Testis (tissue), 3 donors: ENCODE data around the gene ERMARD. TPM values are rescaled to one million over a fixed set of nuclear protein-coding genes. Genes with fewer than 3 reads are reported as not detected.

Experiments used
- DNase-seq: peaks from one replicate; pipeline ENCODE4 v3.0.0-alpha.2; 2019
- H3K27ac ChIP-seq, 2 donors: fragments of 200-600 bp; sonication (generic); one replicate each; pipeline ENCODE4 v1.5.1; 2019
- H3K27me3 ChIP-seq: fragments of 200-600 bp; sonication (generic); one replicate; pipeline ENCODE4 v1.5.1; 2019
- H3K36me3 ChIP-seq: fragments of 200-600 bp; sonication (generic); one replicate; pipeline ENCODE4 v1.5.1; 2017; ENCODE audit warnings: low read depth; ENCODE audit errors: missing control alignments
- H3K4me1 ChIP-seq: fragments of 200-600 bp; sonication (generic); one replicate; pipeline ENCODE4 v1.5.1; 2019
- H3K4me3 ChIP-seq, 2 donors: fragments of 200-600 bp; sonication (generic); one replicate each; pipeline ENCODE4 v1.5.1; 2017 to 2019
- H3K9me3 ChIP-seq: fragments of 200-600 bp; sonication (generic); one replicate; pipeline ENCODE4 v1.5.1; 2017
- CTCF ChIP-seq, 3 experiments: fragments of 450-650 bp in 2 of 3; fragments of 200-600 bp in 1 of 3; sonication (generic) in 1 of 3; IDR thresholded peaks; one replicate each; pipeline ENCODE4 v1.5.1; 2016 to 2019; ENCODE audit warnings: antibody characterized with exemption in 3 of 3, mild to moderate bottlenecking in 2 of 3, moderate library complexity in 1 of 3
- POLR2A ChIP-seq: fragments of 450-650 bp; IDR thresholded peaks from one replicate; pipeline ENCODE4 v1.6.1; 2017; ENCODE audit warnings: antibody characterized with exemption, mild to moderate bottlenecking, moderate library complexity
- WGBS, 2 donors: methylation state at CpG; one replicate each; pipeline ENCODE4 v1.1.5; 2018; 5-methylcytosine and 5-hydroxymethylcytosine counted together
- intact Hi-C: fragments of 100-400 bp; cut with DNase I; formaldehyde crosslinking; loops from one replicate; pipeline ENCODE4 v1.15.1; 2023; ENCODE audit warnings: low total_unique reads
- polyA plus RNA-seq: library from polyadenylated mRNA; stranded (reverse); fragments of 350-450 nt; fragmentation: Illumina TruSeq; extraction: RNeasy Lipid Tissue Mini Kit (QIAGEN cat#74804); gene quantifications from one replicate; pipeline ENCODE4 v1.2.3, GENCODE V29; 2014; ENCODE audit warnings: low read depth, low replicate concordance; ENCODE audit not compliant: insufficient read depth
- total RNA-seq, 2 donors: library from RNA; depleted of rRNA; stranded (reverse); fragments of >200 nt; gene quantifications; one replicate each; pipeline ENCODE4 v1.2.3, GENCODE V29; 2016

The ERMARD gene
- total and polyA plus RNA-seq, 3 donors from 2014 or later: 48.3 to 77.6 (median 56.6) TPM

- WGBS, 2 donors: 85 to 91% methylated on average over 5 of the region's 5 CpGs
- Histone ChIP-seq H3K9me3 (no peaks in the 10 kb centered on the region), H3K36me3 (no peaks in the 10 kb centered on the region), H3K27ac (no peak overlapping the region), H3K27me3 (no peaks in the 10 kb centered on the region), H3K4me1 (no peaks in the 10 kb centered on the region), H3K4me3 (no peak overlapping the region)
- no peak for TF ChIP-seq POLR2A
- no peak for TF ChIP-seq CTCF (IDR thresholded peaks at IDR 0.05)
- peak; percentile 6 for DNase-seq
- intact Hi-C loops: no loop called here
Observed at GRCh38 chr6:169779896-169780295, 28.5 kb downstream of the ERMARD start.

- Histone ChIP-seq H3K36me3 (no peaks in the 10 kb centered on the region), H3K27me3 (no peaks in the 10 kb centered on the region), H3K4me1 (no peaks in the 10 kb centered on the region), H3K4me3 (no peak overlapping the region), H3K27ac (no peak overlapping the region), H3K9me3 (no peaks in the 10 kb centered on the region)
- peak; percentile 6 for DNase-seq
- TF ChIP-seq CTCF (IDR thresholded peaks at IDR 0.05) (no peak), POLR2A (no peak)
- intact Hi-C loops: no loop called here
- 93 to 94% methylated on average over 11 of the region's 11 CpGs for WGBS, 2 donors
Observed at GRCh38 chr6:169780571-169781091, 29.2 kb downstream of the ERMARD start.

- Histone ChIP-seq H3K36me3 (no peaks in the 10 kb centered on the region), H3K27me3 (no peaks in the 10 kb centered on the region), H3K4me3 (no peak overlapping the region), H3K27ac (no peak overlapping the region), H3K4me1 (no peaks in the 10 kb centered on the region), H3K9me3 (no peaks in the 10 kb centered on the region)
- peak; percentile 12 for DNase-seq
- intact Hi-C loops: no loop called here
- 95 to 96% methylated on average over 6 to 8 of the region's 8 CpGs for WGBS, 2 donors
- no peak for TF ChIP-seq CTCF (IDR thresholded peaks at IDR 0.05)
- TF ChIP-seq POLR2A: no peak
Observed at GRCh38 chr6:169782966-169783365, 31.5 kb downstream of the ERMARD start.

- WGBS, 2 donors: 92 to 94% methylated on average over 9 of the region's 9 CpGs
- H3K9me3 ChIP-seq: no peaks in the 10 kb centered on the region
- H3K4me3 ChIP-seq: no peak overlapping the region
- peak; percentile 2 for DNase-seq
- H3K27me3 ChIP-seq: no peaks in the 10 kb centered on the region
- intact Hi-C loops: no loop called here
- H3K27ac ChIP-seq: no peak overlapping the region
- H3K36me3 ChIP-seq: no peaks in the 10 kb centered on the region
- no peak for TF ChIP-seq CTCF (IDR thresholded peaks at IDR 0.05)
- TF ChIP-seq POLR2A: no peak
- H3K4me1 ChIP-seq: no peaks in the 10 kb centered on the region
Observed at GRCh38 chr6:169783401-169783800, 32.0 kb downstream of the ERMARD start.
